ENCODE results near the gene CCDC24.

CCDC24 gene

GRCh38 chr1:44000122-44000665 lies 8.8 kb downstream of the CCDC24 start:
- no peak for DNase-seq

- DNase-seq, result no peak
Observed at GRCh38 chr1:44002165-44002564, 10.8 kb downstream of the CCDC24 start.

- no peak for DNase-seq
Observed at GRCh38 chr1:44002606-44003157, 11.3 kb downstream of the CCDC24 start.

- no peak for DNase-seq
Observed at GRCh38 chr1:44008259-44008658, 16.9 kb downstream of the CCDC24 start.

DNA sequence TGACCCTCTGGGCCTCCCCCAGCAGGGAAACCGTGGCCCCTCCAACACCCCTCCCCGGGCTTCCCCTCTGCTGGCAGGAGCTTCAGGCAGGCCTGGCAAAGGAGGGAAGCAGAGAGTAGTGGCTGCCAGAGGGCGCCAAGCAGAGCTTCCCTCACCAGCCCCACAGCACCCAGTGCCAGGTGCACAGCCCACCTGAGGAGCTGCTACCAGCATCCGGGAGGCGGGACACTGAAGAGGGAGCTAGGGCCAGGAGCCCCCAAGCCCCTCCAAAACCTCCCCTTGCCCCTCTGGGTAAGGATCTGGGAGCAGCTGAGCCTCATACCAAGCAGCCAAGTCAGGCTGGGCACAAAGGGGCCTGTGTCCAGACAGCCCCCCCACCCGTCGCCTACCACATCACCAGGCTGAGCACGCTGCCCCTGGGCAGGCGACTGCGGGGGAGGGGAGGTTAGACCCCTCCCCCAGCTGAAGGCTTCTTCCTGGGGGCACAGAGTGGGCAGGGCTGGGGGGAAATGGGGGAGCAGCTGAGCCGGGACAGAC lies 19.6 kb downstream of the CCDC24 start:
- no peak for DNase-seq

GRCh38 chr1:44012404-44012803 lies 21.0 kb downstream of the CCDC24 start:
- DNase-seq, result no peak

DNA sequence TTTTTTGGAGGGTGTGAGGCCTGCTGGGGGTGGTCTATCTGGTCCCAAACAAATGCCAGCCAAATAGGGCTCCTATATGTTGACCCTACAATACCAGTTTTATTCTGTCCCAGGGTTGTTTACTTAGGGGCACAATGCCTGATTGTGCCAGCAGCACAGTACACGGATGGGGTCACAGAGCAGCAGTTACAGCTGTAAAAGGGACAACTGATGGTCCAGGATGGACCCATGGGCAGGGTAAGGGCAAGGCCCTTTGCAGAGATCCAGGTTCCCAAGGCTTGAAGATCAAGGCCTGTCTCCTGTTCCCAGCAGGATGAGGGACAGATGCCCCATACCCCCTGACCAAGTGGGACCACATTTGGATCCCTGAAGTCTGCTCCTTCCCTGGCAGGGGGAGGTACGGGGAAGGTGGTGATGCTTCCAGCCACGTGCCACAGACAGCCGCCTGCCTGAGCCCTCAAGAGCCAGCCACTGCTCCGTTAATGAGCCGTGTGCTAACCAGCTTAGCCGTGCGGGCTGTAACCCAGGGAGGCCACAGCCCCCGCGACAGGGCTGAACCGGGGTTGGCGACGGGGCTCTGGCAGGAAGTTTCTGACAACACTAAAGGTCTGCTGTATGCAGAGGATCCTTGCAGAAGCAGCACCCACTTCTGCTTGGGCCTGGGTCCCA lies 21.7 kb downstream of the CCDC24 start:
- no peak for DNase-seq

GRCh38 chr1:44013949-44014348 lies 22.6 kb downstream of the CCDC24 start:
- DNase-seq, result no peak

- no peak for DNase-seq
Observed at GRCh38 chr1:44014365-44015104, 23.1 kb downstream of the CCDC24 start.

DNA sequence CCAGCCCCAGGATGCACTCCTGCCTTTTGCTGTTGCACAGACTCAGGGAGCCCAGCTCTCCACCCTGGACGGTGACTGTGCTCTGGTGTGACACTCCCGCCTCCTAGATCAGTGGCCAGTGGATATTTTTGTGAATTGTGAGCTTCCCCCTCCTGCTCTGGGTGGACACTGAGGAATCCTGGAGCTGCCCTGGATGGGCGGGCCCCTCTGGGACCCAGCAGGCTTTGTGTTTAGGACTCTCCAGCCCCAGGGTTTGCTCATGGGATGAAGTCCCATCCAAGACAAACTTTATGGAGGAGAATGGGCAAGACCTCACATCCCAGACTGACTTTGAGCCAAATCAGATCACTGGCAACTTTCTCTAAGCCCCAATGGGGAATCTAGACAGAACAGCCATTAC lies 23.8 kb downstream of the CCDC24 start:
- no peak for DNase-seq

GRCh38 chr1:44016041-44016889 lies 24.9 kb downstream of the CCDC24 start:
- no peak for DNase-seq

- DNase-seq, result no peak
Observed at GRCh38 chr1:44016890-44017400, 25.5 kb downstream of the CCDC24 start.

- no peak for DNase-seq
Observed at GRCh38 chr1:44019466-44019948, 28.1 kb downstream of the CCDC24 start.

GRCh38 chr1:44020464-44020863 lies 29.1 kb downstream of the CCDC24 start:
- DNase-seq, result no peak

- no peak for DNase-seq
Observed at GRCh38 chr1:44021156-44021555, 29.8 kb downstream of the CCDC24 start.

DNA sequence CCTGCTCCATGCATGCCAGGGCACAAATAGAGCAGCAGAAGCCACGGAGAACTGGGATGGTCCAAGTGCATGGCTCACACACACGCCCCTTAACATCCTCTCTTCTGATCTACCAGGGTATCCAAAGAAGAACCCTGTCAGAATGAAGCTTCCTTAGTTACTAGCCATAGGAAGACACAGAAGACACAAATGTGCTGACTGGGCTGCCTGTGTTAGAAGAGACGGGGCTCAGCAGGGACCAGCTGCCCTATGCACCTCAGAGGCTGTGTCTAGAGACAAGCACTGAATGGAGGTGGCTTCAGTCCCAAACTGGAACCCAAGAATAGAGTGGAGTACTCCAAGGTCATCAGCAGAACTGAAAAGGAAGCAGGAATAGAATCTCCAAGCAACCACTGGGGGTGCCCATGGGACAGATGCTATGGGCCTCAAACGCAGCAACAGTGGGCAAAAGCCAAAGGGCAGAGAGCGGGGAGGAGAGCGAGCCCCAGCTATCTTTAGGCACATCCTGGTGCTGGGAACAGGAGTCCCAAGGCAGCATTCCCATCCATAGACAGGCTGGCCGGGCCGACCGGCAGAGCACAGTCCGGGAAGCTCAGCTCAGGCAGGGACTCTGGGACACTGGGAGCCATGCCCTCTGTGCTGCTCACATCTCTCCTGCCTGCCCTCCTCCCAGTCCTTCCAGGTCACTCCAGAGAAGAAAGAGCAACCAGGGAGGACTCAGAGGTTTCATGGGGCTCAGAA lies 30.4 kb downstream of the CCDC24 start:
- no peak for DNase-seq

DNA sequence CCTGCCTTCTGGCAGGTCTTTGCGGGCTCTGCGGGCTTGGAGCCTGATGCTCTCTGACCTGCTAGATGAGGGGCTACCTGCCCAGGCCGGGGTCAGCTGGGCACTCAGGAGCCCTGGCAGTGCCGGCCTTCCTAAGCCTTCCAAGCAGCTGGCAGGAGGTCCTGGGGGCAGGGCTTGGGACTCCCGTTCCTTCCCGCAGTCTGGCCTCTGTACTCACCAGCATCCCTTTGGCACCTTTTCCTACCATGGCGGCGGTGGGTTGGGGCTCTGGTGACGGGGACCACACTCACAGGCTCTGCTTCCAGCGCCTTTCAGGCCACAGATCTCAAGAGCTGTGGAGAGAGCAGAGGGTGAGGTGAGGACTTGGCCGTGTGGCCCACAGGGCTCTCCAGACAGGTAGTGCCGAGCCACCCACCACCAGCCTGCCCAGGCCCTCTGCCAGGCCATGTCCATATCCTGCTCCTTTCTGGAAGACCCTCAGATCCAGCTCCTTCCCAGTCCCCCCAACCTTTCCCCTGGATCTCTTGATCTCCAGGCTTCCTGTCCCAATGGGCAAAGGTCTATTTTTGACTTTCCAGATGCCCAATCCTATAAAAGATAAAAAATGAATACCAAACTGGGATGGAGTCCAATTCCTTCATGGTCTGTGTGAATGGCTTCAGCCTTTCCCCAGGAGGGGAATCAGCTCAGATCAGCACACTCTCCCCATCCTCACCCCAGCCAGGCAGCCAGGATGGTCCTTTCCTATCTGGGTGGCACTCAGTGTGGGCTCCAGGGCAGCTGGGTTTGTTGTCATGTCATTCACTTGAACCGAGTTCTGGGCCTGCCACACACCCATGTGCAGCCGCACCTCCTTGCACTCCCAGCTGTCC lies 32.9 kb downstream of the CCDC24 start:
- no peak for DNase-seq

GRCh38 chr1:44024903-44025525 lies 33.6 kb downstream of the CCDC24 start:
- no peak for DNase-seq

DNA sequence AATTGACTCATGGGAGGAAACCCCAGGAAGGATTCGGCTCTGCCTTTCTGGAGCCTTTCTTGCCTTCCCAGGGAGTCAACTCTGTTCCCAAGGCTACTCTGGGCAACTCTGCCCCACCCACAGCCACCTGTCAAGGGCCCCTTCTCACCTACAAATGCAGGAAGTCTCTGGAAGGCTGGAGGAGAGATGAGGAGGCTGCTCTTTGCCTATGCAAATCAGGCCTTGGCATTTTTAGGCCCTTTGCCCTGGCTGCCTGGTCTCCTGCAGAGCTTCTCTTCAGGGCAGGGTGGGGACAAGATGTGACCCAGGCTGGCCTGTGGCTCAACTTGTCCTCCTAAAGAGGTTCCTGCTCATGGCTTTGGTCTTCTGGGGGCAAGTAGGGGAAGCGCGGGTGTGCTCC lies 34.4 kb downstream of the CCDC24 start:
- no peak for DNase-seq

DNA sequence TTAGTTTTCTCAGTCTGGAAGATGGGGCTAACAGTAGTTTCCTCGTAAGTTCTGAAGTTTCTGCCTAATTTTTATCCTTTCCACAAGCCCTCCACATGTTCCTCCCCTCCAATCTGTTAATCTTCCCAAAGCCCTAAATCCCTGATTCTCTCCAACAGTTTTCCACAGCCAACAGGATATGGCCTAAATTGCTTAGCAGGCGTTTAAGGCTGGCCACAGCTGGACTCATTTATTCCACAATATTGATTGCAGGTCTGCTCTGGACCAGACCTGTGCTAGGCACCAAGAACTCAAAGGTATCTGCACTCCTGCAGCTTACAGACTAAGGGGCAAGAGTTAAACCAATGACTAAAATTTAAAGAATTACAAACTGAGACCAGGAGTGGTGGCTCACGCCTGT lies 35.9 kb downstream of the CCDC24 start:
- DNase-seq, result no peak
